ENCODE results near the gene PTMS.

PTMS gene

DNA sequence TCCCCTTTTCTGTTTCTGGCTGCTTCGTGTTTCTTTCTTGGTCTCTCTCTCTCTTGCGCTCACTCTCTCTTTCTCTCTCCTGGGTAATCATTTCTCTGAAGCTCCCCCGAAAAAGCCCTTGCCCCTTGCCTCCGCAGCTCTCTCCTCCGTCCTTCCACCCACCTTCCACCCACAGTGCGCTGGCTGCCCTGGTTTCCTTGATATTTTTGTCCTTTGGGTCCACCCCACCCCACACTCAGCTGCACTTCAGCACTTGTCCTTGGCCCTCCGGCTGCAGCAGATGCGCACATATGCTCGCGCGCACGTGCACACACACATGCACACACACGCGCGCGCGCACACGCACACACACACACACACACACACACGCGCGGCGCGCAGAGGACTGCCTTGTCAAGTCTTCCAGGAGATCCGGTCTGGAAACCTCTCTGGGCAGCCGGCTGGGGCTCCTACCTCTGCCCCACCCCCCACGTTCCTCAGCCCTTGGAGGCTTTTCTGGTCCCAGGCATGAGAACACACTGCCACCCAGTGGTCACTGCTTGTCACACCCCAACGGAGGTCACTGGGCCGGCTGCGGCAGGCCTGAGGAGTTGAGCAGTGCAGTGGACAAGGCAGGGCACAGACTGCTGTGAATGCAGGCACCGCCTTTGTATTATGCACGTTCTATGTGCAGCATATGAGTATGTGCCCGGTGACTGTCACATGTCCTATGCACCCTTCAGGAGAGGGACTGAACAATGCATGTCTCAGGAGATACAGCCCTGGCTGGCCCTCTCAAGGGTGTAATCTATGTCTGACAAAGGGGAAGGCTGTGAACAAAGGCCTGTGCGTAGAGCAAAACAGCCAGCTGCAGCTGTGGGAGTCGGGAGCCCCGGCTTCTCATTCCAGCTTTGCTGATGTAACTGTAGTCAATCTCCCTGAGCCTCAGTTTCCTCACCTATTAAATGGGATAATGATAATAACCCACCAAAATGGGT, 12.7 kb downstream of the PTMS start:
- TF ChIP-seq ZFX (IDR thresholded peaks at IDR 0.05; ENCODE audit: borderline replicate concordance) = no peak
- TF ChIP-seq, protein P1, sequence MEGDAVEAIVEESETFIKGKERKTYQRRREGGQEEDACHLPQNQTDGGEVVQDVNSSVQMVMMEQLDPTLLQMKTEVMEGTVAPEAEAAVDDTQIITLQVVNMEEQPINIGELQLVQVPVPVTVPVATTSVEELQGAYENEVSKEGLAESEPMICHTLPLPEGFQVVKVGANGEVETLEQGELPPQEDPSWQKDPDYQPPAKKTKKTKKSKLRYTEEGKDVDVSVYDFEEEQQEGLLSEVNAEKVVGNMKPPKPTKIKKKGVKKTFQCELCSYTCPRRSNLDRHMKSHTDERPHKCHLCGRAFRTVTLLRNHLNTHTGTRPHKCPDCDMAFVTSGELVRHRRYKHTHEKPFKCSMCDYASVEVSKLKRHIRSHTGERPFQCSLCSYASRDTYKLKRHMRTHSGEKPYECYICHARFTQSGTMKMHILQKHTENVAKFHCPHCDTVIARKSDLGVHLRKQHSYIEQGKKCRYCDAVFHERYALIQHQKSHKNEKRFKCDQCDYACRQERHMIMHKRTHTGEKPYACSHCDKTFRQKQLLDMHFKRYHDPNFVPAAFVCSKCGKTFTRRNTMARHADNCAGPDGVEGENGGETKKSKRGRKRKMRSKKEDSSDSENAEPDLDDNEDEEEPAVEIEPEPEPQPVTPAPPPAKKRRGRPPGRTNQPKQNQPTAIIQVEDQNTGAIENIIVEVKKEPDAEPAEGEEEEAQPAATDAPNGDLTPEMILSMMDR (IDR thresholded peaks at IDR 0.05) = peak; percentile 99
- peak overlapping the region; percentile 92 for H3K27ac ChIP-seq

DNA sequence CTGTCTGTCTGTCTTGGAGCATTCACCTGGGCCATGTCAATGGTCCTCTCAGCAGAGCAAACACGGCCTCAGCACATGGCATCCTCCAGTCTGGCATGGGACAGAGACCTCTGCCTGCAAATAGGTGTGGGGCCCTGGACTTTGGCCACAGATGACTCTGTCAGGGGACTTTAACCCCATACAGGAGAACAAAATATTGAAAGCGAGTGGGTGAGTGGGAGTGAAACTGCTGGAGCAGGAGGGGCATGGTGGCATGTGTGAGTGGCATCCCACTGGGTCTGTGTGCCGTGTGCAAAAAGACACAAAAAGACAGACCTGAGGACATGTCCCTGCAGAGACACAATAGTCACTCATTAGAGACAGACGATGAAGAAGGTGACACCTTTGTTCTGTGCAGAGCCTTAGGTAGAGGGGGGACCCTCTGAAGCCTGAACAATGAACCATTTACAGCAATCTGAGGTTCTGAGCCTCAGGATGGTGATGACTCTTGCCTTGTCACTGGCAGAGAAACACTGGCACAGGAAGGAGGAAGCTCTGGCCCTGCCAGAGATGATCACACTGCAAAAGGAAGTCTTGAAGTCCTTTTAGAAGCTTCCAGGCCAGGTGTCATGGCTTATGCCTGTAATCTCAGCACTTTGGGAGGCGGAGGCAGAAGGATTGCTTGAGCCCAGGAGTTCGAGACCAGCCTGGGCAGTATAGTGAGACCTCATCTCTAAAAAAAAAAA, 13.7 kb downstream of the PTMS start:
- TF ChIP-seq, protein P1 (IDR thresholded peaks at IDR 0.05) = no peak
- no peak for TF ChIP-seq ZFX (IDR thresholded peaks at IDR 0.05; ENCODE audit: borderline replicate concordance)
- H3K27ac ChIP-seq = peak overlapping the region; percentile 92

DNA sequence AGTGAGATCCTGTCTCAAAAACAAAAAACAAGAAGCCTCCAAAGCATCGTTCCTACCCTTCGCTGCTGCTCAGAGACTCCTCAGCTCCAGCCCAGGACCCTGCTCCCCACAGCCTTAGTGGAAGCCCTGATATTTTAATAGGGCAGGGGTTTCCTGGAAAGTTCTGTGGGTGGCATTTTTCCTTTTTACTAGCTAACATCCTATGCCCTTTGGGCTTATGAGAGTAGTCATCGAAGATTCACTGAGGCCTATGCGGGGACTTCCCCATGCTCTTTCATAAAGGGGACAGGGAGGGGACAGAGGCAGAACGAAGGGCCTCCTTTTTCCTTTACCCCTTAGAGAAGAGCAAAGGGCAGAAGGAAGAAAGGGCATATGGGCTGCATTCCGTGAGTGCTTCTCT, 14.4 kb downstream of the PTMS start:
- H3K27ac ChIP-seq = no peak overlapping the region
- no peak for TF ChIP-seq ZFX (IDR thresholded peaks at IDR 0.05; ENCODE audit: borderline replicate concordance)
- TF ChIP-seq, protein P1 (IDR thresholded peaks at IDR 0.05) = no peak

DNA sequence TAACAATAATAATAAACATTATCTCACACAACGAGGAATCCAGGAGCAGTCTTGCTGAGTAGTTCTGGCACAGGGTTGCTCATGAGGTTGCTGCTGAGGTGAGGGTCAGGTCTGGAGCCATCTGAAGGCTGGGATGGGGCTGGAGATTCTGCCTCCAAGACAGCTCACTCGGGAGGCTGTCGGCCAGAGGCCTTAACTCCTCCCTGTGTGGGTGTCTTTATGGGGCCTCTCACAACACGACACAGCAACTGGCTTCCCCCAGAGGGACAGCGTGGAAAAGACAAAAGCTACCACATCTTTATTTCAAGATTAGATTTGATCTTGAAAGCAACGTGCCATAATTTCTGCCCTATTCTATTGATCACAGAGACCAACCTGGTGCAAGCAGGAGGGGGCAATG, 16.0 kb downstream of the PTMS start:
- H3K27ac ChIP-seq = no peak overlapping the region
- no peak for TF ChIP-seq ZFX (IDR thresholded peaks at IDR 0.05; ENCODE audit: borderline replicate concordance)

DNA sequence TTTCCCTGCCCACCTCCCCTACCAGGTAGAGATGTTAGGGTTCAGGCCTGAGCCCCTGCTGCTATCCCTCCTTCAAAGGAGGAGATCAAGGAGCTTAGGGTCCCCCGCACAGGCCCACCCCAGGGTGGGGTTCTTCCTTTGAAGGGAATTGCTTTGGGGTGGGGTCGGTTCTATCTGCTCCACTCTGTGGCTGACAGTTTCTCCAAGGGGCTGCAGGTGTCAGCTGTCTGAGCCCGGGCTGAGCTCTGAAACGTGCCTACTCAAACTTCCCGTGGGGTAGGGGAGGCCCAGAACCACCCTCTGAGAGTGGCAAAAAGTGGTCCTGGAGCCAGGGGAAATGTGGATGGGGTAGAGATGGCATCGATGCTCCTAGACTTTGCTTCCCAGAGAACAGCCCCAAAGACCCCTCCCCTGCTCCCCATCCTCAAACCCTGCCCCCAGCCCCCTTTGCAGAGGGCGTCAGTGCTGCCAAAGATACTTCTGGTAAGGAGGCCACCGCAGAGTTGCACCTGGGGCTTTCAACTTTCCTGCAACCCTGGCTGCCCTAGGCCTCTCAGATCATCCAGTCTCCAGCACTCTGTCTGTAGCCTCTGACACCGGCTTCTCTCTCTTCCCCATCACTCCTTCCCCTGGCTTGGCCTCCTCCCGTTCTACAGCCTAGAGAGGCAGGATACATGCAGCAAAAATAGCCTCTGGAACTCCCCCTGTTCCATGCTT, 16.8 kb downstream of the PTMS start:
- no peak overlapping the region for H3K27ac ChIP-seq
- TF ChIP-seq, protein P1 (IDR thresholded peaks at IDR 0.05) = no peak
- no peak for TF ChIP-seq ZFX (IDR thresholded peaks at IDR 0.05; ENCODE audit: borderline replicate concordance)

DNA sequence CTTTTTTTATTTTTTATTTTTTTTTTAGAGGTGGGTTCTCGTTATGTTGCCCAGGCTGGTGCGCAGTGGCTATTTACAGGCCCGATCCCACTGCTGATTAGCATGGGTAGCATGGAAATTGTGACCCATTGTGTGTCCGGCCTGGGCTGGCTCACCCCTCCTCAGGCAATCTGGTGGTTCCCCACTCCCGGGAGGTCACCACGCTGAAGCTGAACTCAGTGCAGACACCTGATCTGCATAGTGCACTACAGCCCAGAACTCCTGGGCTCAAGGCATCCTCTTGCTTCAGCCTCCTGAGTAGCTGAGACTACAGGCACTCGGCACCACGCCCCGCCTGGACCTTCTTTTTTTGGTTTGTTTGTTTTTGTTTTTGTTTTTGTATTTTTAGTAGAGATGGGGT, 17.7 kb downstream of the PTMS start:
- TF ChIP-seq ZFX (IDR thresholded peaks at IDR 0.05; ENCODE audit: borderline replicate concordance) = no peak
- TF ChIP-seq, protein P1 (IDR thresholded peaks at IDR 0.05) = no peak

DNA sequence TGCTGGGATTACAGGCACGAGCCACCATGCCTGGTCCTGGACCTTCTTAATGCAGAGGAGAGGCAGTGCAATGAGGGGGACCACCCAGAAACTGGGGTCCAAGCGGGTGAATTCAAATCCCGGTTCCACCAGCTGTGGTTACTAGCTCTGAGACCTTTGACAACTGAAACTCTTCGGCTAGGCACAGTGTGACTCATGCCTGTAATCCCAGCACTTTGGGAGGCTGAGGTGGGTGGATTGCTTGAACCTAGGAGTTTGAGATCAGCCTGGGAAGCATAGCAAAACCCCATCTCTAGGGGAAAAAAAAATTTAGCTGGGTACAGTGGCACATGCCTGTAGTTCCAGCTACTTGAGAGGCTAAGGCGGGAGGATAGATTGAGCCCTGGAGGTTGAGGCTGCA, 18.1 kb downstream of the PTMS start:
- H3K27ac ChIP-seq = no peak overlapping the region
- TF ChIP-seq ZFX (IDR thresholded peaks at IDR 0.05; ENCODE audit: borderline replicate concordance) = no peak
- TF ChIP-seq, protein P1 (IDR thresholded peaks at IDR 0.05) = no peak

More for the DNA sequence above, 17.7 kb downstream of the PTMS start:
- no peak overlapping the region for H3K27ac ChIP-seq

All from 22Rv1 (cell line).